Amniotic stem cell (primary cell): Measurements from ENCODE around the gene ASCC3.

Source experiments
- DNase-seq: peaks from one replicate; lab custom pipeline; 2025; lab: John Stamatoyannopoulos, UW

The ASCC3 gene

DNA sequence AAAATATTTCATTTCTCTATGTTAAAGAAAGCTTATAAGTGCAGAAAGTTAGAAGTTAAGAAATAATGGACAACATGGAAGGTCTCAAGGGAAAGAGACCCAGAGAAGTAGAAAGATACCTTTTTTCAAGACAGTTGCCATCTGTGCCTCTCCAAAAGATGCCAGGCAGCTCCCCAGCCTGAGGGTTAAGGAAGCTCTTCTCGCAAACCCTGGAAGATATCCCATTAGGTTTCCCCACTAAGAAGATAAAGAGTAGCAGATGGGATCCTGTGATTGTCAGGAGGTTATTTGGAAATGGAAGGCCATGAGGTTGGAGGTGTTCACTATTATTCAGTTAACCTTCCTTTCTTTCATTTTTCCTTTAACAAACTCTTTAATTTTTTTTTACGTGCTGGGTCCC lies 306.3 kb downstream of the ASCC3 start:
- no peak for DNase-seq

DNA sequence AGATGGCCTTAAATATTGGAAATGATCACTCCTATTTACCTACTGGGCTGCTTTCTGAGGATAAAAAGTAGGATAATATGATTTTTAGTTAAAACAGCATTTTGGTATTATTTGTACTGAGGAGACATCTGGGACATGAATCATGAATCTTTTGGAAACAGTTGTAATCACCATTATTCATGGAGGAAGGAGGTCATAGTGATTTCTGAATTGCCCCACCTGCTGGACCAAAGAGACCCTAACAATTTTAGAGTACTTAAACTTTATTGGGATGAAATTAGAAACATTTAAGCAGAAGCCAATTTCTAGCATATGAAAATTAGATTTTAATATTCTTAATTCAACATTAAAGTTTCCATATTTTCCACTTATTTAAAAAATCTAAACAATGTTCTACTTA lies 308.0 kb downstream of the ASCC3 start:
- DNase-seq, result peak; percentile 1

DNA sequence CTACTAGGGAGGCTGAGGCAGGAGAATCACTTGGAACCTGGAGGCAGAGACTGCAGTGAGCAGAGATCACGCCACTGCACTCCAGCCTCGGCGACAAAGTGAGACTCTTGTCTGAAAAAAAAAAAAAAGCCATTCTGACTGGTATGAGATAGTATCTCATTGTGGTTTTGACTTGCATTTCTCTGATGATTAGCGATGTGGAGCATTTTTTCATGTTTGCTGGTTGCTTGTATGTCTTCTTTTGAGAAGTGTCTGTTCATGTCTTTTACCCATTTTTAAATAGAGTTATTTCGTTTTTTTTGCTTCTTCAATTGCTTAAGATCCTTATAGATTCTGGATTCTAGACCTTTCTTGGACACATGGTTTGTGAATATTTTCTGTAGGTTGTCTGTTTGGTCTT lies 312.9 kb downstream of the ASCC3 start:
- DNase-seq, result no peak

- DNase-seq, result no peak
Observed at GRCh38 chr6:100566563-100566962, 314.6 kb downstream of the ASCC3 start.

- DNase-seq, result no peak
Observed at GRCh38 chr6:100565439-100566104, 315.6 kb downstream of the ASCC3 start.

DNA sequence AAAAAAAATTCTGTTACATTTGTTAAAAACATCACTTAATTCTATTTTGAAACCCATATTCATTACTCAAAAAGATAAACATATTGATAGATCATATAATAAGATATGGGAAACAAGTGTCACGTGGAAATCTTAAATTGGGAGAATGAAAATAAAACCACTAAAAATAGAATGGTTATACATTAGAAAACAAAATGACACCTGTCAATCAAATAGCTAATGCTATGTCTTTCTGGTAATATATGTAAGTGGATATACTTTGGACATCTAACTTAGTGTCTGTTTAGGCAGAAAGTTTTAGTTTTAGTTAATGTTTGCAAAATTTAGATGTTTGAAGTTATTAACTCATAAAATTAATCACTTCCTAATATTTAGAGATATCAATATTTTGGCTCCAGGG lies 321.3 kb downstream of the ASCC3 start:
- DNase-seq, result no peak

GRCh38 chr6:100554228-100554627 lies 326.9 kb downstream of the ASCC3 start:
- no peak for DNase-seq

GRCh38 chr6:100553243-100553642 lies 327.9 kb downstream of the ASCC3 start:
- no peak for DNase-seq

- peak; percentile 40 for DNase-seq
Observed at GRCh38 chr6:100549406-100550167, 331.5 kb downstream of the ASCC3 start.

DNA sequence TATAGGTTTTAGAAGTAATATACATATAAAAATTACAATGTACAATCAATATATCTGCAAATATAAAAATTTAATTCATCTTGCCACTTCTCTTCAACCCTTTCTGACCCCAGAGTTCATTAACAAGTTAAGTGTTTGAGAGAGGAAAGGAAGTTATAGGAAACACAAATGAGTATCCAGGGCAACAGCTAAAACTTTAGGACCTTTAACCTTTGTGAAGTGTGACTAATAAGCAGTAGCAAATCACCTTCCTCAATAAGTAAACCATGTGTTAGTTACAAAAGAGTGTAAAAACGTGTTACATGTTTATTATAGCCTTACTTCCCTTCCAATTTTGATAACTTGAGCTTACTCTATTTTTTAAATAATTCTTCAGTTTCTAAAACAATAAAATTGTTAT lies 343.0 kb downstream of the ASCC3 start:
- no peak for DNase-seq

DNA sequence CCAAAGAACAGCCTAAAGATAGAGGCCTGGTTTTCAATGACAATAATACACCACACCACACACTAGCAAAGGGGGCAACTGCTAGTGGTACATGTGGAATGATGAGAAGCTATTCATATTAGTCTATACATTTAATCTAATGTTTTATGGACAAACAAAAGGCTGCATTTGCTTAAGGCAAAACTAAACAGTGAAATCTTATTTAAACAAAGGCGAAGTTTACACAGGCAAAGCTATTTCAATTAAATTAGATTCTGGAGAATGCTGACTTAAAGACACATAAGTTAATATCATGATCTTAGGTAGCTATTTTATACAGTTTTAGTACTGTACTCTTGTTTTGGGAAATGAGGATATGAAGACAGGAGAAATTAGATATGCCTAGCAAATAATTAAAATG lies 362.5 kb downstream of the ASCC3 start:
- no peak for DNase-seq

- DNase-seq, result no peak
Observed at GRCh38 chr6:100517633-100518032, 363.5 kb downstream of the ASCC3 start.

DNA sequence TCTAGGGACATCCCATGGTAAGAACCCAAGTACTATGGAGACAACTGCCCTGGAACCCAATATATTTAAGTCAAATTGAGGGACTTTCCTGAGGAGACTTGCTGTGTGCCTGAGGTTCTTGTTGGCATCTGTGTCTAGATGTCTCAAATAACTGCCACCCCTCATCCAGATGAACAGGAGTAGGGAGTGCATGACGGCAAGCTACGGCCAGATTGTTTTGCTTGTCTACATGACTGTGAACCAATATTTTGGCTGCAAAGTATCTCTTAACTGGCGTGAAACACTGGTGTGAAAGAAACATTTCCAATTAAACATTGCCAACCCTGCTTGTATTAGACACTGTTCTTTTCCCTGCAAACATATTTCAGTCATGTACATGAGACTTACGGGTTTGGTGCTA lies 364.0 kb downstream of the ASCC3 start:
- DNase-seq, result no peak

GRCh38 chr6:100514660-100515059 lies 366.5 kb downstream of the ASCC3 start:
- no peak for DNase-seq

DNA sequence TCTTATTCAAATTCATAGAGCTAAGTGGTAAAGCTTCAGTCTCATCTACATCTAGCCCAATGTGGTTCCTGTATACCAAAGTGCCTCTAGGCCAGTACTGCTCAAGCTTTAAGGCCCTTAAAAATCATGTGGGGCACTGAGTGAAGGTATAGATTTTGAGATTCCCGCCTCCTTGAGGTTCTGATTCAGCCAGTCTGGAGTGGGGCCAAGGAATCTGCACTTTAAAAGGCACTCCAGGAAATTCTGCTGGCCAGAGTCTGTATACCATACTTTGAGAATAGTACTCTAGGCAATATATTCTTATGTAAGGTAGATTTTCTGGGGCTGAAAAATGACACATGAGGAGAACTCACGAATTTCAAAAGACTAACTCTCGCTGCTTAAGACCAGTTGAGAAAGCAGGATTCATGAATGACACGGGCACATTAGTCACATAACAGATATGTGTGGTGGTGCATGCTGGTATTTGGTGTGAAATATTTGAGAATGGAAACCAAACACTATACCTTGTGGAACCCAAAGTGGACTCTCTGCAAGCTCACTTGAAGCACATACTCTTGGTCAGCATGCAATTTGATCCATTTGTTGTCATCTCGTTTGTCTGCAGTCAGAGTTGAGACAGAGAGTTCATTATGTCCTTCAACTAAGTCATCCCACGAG lies 368.8 kb downstream of the ASCC3 start:
- DNase-seq, result peak; percentile 8

DNA sequence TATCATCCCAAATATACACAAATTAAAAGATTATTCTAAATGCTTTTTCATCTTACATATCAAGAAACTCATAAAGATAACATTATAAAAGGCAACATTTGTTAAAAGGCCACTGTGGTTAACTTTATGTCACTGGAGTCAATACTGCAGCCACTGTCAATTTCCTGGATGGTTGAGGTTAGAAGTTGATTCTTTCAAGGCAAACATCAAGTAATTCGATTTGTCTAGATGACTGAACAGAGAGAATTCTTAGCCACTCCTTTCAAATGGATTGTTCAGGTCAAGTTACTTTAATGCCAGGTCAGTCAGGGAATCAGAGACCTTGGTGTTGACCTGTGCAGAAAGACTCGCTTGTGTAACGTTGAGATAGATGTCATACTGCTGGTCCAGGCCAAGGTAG lies 372.0 kb downstream of the ASCC3 start:
- DNase-seq, result no peak

DNA sequence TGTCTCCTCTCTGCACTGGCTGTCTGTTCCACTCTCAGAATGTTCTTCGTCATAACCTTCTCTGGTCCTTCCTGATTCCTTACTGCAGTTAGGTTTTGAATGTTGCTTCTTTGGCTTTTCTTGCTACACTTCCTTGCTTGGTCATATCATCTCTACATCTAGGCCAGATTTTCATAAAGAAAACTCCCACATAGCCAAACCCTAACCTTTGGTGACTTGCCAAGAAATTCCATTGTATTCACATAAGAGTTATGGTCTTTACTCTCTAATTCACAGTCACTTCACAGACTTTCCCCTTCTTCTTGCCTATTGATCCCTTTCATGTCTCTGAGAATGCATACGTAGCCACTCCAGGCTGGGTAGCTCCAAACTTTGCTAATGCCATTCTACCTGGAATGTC lies 374.5 kb downstream of the ASCC3 start:
- no peak for DNase-seq

- DNase-seq, result peak; percentile 66
Observed at GRCh38 chr6:100504786-100505737, 376.1 kb downstream of the ASCC3 start.

DNA sequence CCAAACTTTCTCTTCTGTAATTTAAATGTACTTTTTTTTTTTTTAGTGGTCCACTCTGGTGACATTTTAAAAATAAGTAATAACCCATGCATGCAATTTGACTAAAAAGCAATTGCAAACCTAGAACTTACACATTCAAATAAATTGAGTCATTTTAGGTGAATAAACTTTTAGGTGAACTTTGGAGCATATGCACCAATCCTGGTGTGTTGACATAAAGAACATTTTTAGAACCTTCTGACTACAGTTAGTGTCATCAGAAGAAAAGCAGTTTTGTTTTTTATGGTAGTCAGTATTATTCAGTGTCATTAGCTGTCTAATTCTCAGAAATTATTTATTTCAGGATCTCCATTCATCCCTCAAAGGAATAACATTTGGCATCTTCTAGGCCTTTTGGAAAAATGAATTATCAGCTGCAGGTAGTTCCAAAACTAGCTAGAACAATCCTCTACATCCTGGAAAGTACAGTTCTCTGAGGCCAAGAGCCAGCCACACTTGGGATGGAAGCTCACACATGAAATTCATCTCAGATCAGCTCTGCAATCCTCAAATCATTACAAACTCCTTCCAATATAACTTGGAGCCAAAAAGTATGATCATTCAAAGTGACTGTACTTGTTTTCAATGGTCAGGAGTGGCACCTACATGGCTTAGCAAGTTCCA lies 378.0 kb downstream of the ASCC3 start:
- DNase-seq, result no peak

DNA sequence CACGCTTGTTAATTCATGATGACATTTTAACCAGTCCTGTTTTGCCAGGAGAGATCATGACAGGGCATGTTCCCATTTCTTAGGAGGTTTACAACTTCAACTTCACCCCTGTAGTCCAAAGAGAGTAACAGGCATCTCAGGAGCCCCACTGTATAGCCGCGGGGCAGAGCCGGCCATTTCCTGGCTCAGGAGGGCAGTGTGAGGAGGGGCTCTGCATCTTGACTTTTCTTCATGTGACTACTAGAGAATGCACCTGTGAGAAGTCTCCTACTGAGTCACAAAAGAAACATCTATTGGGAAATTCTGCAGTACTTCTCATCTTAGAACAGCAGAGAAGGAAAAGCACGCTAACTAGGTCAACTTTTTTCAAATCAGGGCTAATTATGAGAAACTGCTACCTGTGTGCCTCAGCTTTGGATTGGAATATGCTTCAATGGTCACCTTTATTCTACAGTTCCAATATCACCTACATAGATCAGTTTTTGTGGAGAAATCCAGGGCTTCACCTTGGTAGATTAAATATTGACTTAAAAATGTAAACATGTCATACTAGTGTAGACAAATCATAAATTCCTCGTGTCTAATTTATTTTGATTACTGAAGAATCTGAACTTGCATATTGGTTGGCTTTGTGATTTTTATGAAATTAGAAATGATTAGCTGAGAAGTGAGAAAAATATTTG lies 387.8 kb downstream of the ASCC3 start:
- DNase-seq, result no peak
